Right forelimb (tissue), 1 donor: ENCODE results near the gene TMIGD1.

Source experiments
- DNase-seq: peaks from one replicate; pipeline ENCODE4 v3.0.0-alpha.2; 2018

Gene TMIGD1

DNA sequence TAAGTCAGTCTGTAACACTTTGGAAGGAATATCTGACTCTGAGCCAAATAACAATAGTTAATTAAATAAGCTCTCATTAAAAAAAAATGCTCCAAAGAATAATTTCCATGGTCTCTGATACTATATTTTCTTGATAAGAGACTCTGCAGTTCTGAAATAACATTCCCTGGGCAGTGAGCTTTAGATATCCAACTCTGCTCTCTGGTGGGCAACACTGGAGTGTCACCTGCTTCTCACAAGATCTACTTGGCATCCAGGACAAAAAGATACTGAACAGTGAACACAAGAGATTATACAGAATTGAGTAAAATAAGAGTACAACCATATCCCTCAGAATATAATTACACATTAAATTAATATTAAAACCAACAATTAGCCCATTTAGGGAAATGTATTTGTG lies 55.8 kb downstream of the TMIGD1 start:
- DNase-seq = no peak

- DNase-seq = no peak
These were observed 57.9 kb downstream of the TMIGD1 start for GRCh38 chr17:30275911-30276310.

GRCh38 chr17:30274887-30275286 lies 59.0 kb downstream of the TMIGD1 start:
- DNase-seq = no peak

DNA sequence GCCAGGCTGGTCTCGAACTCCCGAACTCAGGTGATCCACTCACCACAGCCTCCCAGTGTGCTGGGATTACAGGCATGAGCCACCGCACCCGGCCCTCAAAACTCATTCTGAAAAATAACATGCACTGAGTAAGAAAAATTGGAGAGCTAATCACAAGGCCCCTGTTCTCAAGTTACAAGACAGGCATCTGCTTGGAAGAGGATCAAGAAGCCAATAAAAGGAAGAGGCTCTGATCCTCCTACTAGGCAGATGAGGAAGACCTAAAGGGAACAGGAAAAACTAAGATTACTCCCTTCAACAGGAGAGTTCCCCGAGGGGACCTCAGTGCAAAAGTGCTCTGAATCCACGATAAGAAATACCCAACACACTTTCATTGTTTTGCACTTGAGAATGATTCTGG lies 60.5 kb downstream of the TMIGD1 start:
- no peak for DNase-seq

GRCh38 chr17:30271102-30271501 lies 62.8 kb downstream of the TMIGD1 start:
- DNase-seq = no peak

DNA sequence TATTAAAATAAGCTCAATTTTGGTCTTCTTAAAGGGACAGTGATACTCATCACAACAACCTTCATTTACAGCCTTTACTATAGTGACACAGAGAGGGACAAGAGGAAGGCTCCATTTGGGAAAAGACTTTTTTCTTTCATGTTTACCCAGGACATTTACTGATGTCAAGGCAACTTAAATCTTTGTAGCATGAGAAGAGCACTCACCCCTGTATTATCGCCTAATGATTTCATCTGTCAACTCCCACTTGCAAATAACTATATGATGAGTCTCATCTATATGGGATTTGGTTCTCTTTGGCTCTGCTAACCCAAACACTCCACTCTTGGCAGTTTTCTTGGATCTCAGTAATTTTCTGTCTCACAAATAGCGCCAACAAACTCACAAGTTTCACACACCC lies 66.2 kb downstream of the TMIGD1 start:
- DNase-seq = no peak
